K562 (cell line): ENCODE data around the gene SNX15. TPM values are rescaled to one million over a fixed set of nuclear protein-coding genes. Genes with fewer than 3 reads are reported as not detected.

Experiments used
- AFF1 ChIP-seq, 2 experiments: fragments of 450-650 bp; IDR thresholded peaks; 2 replicates each; pipeline ENCODE4 v1.6.1; 2018; ENCODE audit warnings: mild to moderate bottlenecking in 2 of 2, low read depth in 1 of 2; ENCODE audit not compliant: partially characterized antibody in 2 of 2
- CBX1 ChIP-seq: sonication (generic); IDR thresholded peaks from 2 replicates; pipeline ENCODE4 v1.6.1; 2016; ENCODE audit warnings: antibody characterized with exemption, low read depth, mild to moderate bottlenecking
- E2F5 ChIP-seq: sonication (generic); formaldehyde crosslinking; IDR thresholded peaks from 2 replicates; pipeline ENCODE4 v1.8.0; 2022; ENCODE audit warnings: mild to moderate bottlenecking, missing genetic modification reagents
- FOXP1 ChIP-seq: sonication (generic); formaldehyde crosslinking; IDR thresholded peaks from 2 replicates; pipeline ENCODE4 v1.8.0; 2022; ENCODE audit warnings: mild to moderate bottlenecking, missing genetic modification reagents
- MBD1 ChIP-seq: fragments of 250-450 bp; sonication (Bioruptor Pico); IDR thresholded peaks from 2 replicates; pipeline ENCODE4 v1.8.0; 2022; ENCODE audit warnings: inconsistent platforms
- MTA1 ChIP-seq: fragments of 450-650 bp; IDR thresholded peaks from 2 replicates; pipeline ENCODE4 v1.6.1; 2017; ENCODE audit warnings: borderline replicate concordance
- MTA2 ChIP-seq: fragments of 450-650 bp; IDR thresholded peaks from 2 replicates; pipeline ENCODE4 v1.6.1; 2016; ENCODE audit warnings: low read depth
- NFE2 ChIP-seq: IDR thresholded peaks from 2 replicates; pipeline ENCODE4 v1.6.1; 2014; ENCODE audit warnings: antibody characterized with exemption, low read depth
- NR0B1 ChIP-seq: fragments of 450-650 bp; IDR thresholded peaks from one replicate; pipeline ENCODE4 v1.6.1; 2018; ENCODE audit warnings: mild to moderate bottlenecking, moderate library complexity; ENCODE audit not compliant: partially characterized antibody
- RB1 ChIP-seq: fragments of 450-650 bp; IDR thresholded peaks from 2 replicates; pipeline ENCODE4 v1.6.1; 2017; ENCODE audit warnings: low read depth, mild to moderate bottlenecking
- TBP ChIP-seq: optimal IDR thresholded peaks from 2 replicates; pipeline ENCODE3; 2011; ENCODE audit warnings: low read depth, low read length, improper control_type of control experiment
- TFAM ChIP-seq: fragments of 250-450 bp; sonication (Bioruptor Pico); conservative IDR thresholded peaks from 2 replicates; pipeline ENCODE4 v1.5.0; 2021; ENCODE audit warnings: mild to moderate bottlenecking, moderate library complexity
- YY1 ChIP-seq, 3 experiments: IDR thresholded peaks; 2 replicates each; pipeline ENCODE4 v1.6.1; 2011; ENCODE audit warnings: low read length in 2 of 3, mild to moderate bottlenecking in 2 of 3, moderate library complexity in 2 of 3, borderline replicate concordance in 1 of 3, control low read depth in 1 of 3, low read depth in 1 of 3; ENCODE audit not compliant: insufficient read depth in 3 of 3, insufficient replicate concordance in 2 of 3, control insufficient read depth in 1 of 3, insufficient read length in 1 of 3; ENCODE audit errors: extremely low read depth in 1 of 3
- ZKSCAN1 ChIP-seq: fragments of 150-350 bp; IDR thresholded peaks from 2 replicates; pipeline ENCODE4 v1.6.1; 2016; ENCODE audit warnings: low read depth, low read length
- ZNF133 ChIP-seq: fragments of 250-450 bp; sonication (Bioruptor Pico); IDR thresholded peaks from 2 replicates; pipeline ENCODE4 v1.4.0; 2020; ENCODE audit warnings: mild to moderate bottlenecking
- ZNF436 ChIP-seq: fragments of 250-450, 450-650 bp; sonication (Bioruptor Pico); formaldehyde crosslinking; IDR thresholded peaks from 2 replicates; pipeline ENCODE4 v1.7.0; 2020; ENCODE audit warnings: mild to moderate bottlenecking
- ZNF586 ChIP-seq: fragments of 450-650 bp; formaldehyde crosslinking; conservative IDR thresholded peaks from 2 replicates; pipeline ENCODE4 v1.4.0; 2020; ENCODE audit warnings: mild to moderate bottlenecking, moderate library complexity
- ZNF696 ChIP-seq: fragments of 250-450 bp; sonication (Bioruptor Pico); conservative IDR thresholded peaks from 2 replicates; pipeline ENCODE4 v1.4.0; 2020; ENCODE audit warnings: mild to moderate bottlenecking, moderate library complexity
- polyA plus RNA-seq, 8 experiments: library from polyadenylated mRNA; depleted of rRNA in 4 of 8; stranded (reverse) in 5 of 8; unstranded in 3 of 8; fragments of >200 nt; fragmentation: Nextera tagmentation in 2 of 8; fragmentation: Illumina TruSeq in 1 of 8; extraction: Ambion mirVana in 2 of 8; extraction: Trizol in 1 of 8; gene quantifications; 2 replicates each; pipeline versions ENCODE4 v1.2.1 to v1.2.3, GENCODE V29; 2011 to 2014; ENCODE audit warnings: inconsistent platforms in 1 of 8, missing spikeins in 1 of 8
- total RNA-seq, 7 experiments: library from RNA; depleted of rRNA in 6 of 7; stranded (reverse); fragments of >200 nt in 6 of 7; fragmentation: Illumina TruSeq in 2 of 7; extraction: Trizol in 2 of 7; gene quantifications; 2 replicates each; pipeline versions ENCODE4 v1.2.1 to v1.2.3, GENCODE V29; 2011 to 2021; ENCODE audit warnings: low replicate concordance in 1 of 7

The SNX15 gene
- total and polyA plus RNA-seq, 9 of the 15 experiments (the other 6 are each of a cell fraction or from before 2014, with no cell fraction given) = 1.8 to 27.8 (median 15.2) TPM

GRCh38 chr11:65027213-65028067 lies at the start of gene SNX15 (continued):
- TF ChIP-seq YY1 (IDR thresholded peaks at IDR 0.05; ENCODE audit: borderline replicate concordance in 1 of 3, control insufficient read depth in 1 of 3, extremely low read depth in 1 of 3, insufficient read depth in 3 of 3, insufficient read length in 1 of 3, insufficient replicate concordance in 2 of 3, low read depth in 1 of 3, low read length in 2 of 3) (peak in 1 of 3 experiments; percentile 76), TFAM (no peak), AFF1 (IDR thresholded peaks at IDR 0.05; ENCODE audit: low read depth in 1 of 2, partially characterized antibody in 2 of 2) (peak in 1 of 2 experiments; percentile 21), TBP (peak; percentile 34), MBD1 (CRISPR knock-in tag) (no peak), CBX1 (no peak), ZKSCAN1 (peak; percentile 73; the same call in 1 of the 2 replicates), ZNF586 (CRISPR knock-in tag) (no peak), NFE2 (no peak), MTA1 (peak; percentile 42; the same call in 1 of the 2 replicates), MTA2 (no peak), ZNF436 (CRISPR knock-in tag) (0 out of 2 replicates have a peak, but pooled peaks have one; percentile 34), FOXP1 (CRISPR knock-in tag) (peak; percentile 79; the same call in 1 of the 2 replicates), NR0B1 (no peak), ZNF696 (CRISPR knock-in tag) (no peak), RB1 (peak; percentile 49), ZNF133 (CRISPR knock-in tag) (no peak), E2F5 (CRISPR knock-in tag) (no peak; the same call in 1 of the 2 replicates)
